GM12878 (cell line): Measurements from ENCODE around the gene TCOF1. TPM values are rescaled to one million over a fixed set of nuclear protein-coding genes. Genes with fewer than 3 reads are reported as not detected.

Source experiments
- ATAC-seq: fragments of 200-7000 bp; cut with Tn5 transposase; 3 replicates; pipeline ENCODE4 v1.9.1; 2020; ENCODE audit warnings: mild to moderate bottlenecking, moderate library complexity
- BruUV-seq: library from RNA; stranded (reverse); fragments of 400-500 nt; replicated peaks from 2 replicates; lab custom pipeline; 2021; lab: Mats Ljungman, UMichigan
- CTCF ChIA-PET: fragments of 300-600 bp; sonication (Branson Sonifier 250); formaldehyde crosslinking; extraction: SDS; loops from one replicate; lab custom pipeline; 2021; ENCODE audit warnings: inconsistent platforms; lab: Yijun Ruan, JAX
- POLR2A ChIA-PET: fragments of 350-600 bp; formaldehyde crosslinking; extraction: SDS; loops from one replicate; lab custom pipeline; 2021; ENCODE audit warnings: inconsistent platforms; lab: Charles Lee
- RAD21 ChIA-PET: fragments of 300-600 bp; sonication (Branson Sonifier 250); formaldehyde crosslinking; loops from one replicate; lab custom pipeline; 2023; ENCODE audit warnings: antibody characterized with exemption; ENCODE audit not compliant: unreplicated experiment; lab: Charles Lee
- SMC1A ChIA-PET: fragments of 300-600 bp; sonication (Branson Sonifier 250); formaldehyde crosslinking; loops from one replicate; lab custom pipeline; 2023; ENCODE audit not compliant: unreplicated experiment, uncharacterized antibody; lab: Charles Lee
- DNase-seq: peaks from one replicate; pipeline ENCODE4 v3.0.0-alpha.2; 2011; ENCODE audit warnings: low read depth, low spot score
- FAIRE-seq: peaks from 3 replicates; lab custom pipeline; 2011; peaks lifted over from hg19 to GRCh38; lab: Jason Lieb, UNC
- H2AFZ ChIP-seq: 2 replicates; pipeline ENCODE4 v1.6.0; 2011; ENCODE audit warnings: low read depth, low read length, control low read depth; ENCODE audit not compliant: control insufficient read depth
- H3K27ac ChIP-seq: 2 replicates; pipeline ENCODE4 v1.5.1; 2011; ENCODE audit warnings: control low read depth; ENCODE audit not compliant: control insufficient read depth, insufficient read depth
- H3K27me3 ChIP-seq, 2 experiments: replicated peaks in 1 of 2; 2 replicates each; pipeline versions ENCODE4 v1.6.0 to v1.6.1; 2011; ENCODE audit warnings: low read length in 1 of 2; ENCODE audit not compliant: control insufficient read depth in 2 of 2, insufficient read depth in 2 of 2
- H3K36me3 ChIP-seq, 2 experiments: 2 replicates each; pipeline ENCODE4 v1.5.1; 2011; ENCODE audit warnings: low read length in 1 of 2; ENCODE audit not compliant: control insufficient read depth in 2 of 2, insufficient read depth in 2 of 2
- H3K4me1 ChIP-seq: 2 replicates; pipeline ENCODE4 v1.6.1; 2011; ENCODE audit warnings: mild to moderate bottlenecking, low read length, moderate library complexity, mixed read lengths; ENCODE audit not compliant: control insufficient read depth, insufficient read depth
- H3K4me2 ChIP-seq: 2 replicates; pipeline ENCODE4 v1.6.0; 2011; ENCODE audit warnings: control low read depth; ENCODE audit not compliant: control insufficient read depth, insufficient read depth
- H3K4me3 ChIP-seq: fragments of 200-600 bp; sonication (generic); 2 replicates; pipeline ENCODE4 v1.5.1; 2016
- H3K79me2 ChIP-seq: 2 replicates; pipeline ENCODE4 v1.6.0; 2011; ENCODE audit warnings: low read length; ENCODE audit not compliant: control insufficient read depth, insufficient read depth
- H3K9ac ChIP-seq: 2 replicates; pipeline ENCODE4 v1.8.0; 2011; ENCODE audit warnings: low read length, control low read depth, mixed read lengths; ENCODE audit not compliant: control insufficient read depth, insufficient read depth
- H3K9me3 ChIP-seq: replicated peaks from 3 replicates; pipeline ENCODE4 v1.5.1; 2011; ENCODE audit warnings: mild to moderate bottlenecking, low read length; ENCODE audit not compliant: control insufficient read depth, insufficient read depth
- H4K20me1 ChIP-seq: 2 replicates; pipeline ENCODE4 v1.6.0; 2011; ENCODE audit not compliant: control insufficient read depth, insufficient read depth
- CBFB ChIP-seq: IDR thresholded peaks from 2 replicates; pipeline ENCODE4 v1.6.1; 2016; ENCODE audit warnings: antibody characterized with exemption, low read depth
- FOXK2 ChIP-seq: fragments of 450-650 bp; IDR thresholded peaks from 2 replicates; pipeline ENCODE4 v1.6.1; 2017; ENCODE audit warnings: mild to moderate bottlenecking, moderate library complexity
- HDGF ChIP-seq: fragments of 450-650 bp; IDR thresholded peaks from 2 replicates; pipeline ENCODE4 v1.6.1; 2016; ENCODE audit warnings: antibody characterized with exemption
- MYC ChIP-seq: IDR thresholded peaks from 2 replicates; pipeline ENCODE4 v1.6.1; 2011; ENCODE audit warnings: mild to moderate bottlenecking, low read length, moderate library complexity, inconsistent platforms; ENCODE audit not compliant: insufficient read depth, insufficient replicate concordance, insufficient read length, severe bottlenecking
- PAX8 ChIP-seq: fragments of 450-650 bp; IDR thresholded peaks from 2 replicates; pipeline ENCODE4 v1.6.1; 2017; ENCODE audit warnings: mild to moderate bottlenecking, moderate library complexity
- POLR2A ChIP-seq: IDR thresholded peaks from 2 replicates; pipeline ENCODE4 v1.6.1; 2011; ENCODE audit warnings: low read depth, mild to moderate bottlenecking, low read length
- POLR2AphosphoS5 ChIP-seq: IDR thresholded peaks from 2 replicates; pipeline ENCODE4 v1.6.1; 2011; ENCODE audit warnings: mild to moderate bottlenecking, low read length, inconsistent platforms
- RBBP5 ChIP-seq: fragments of 200-600 bp; sonication (generic); conservative IDR thresholded peaks from 2 replicates; pipeline ENCODE4 v1.6.1; 2016
- WGBS: methylation state at CpG from one replicate; pipeline ENCODE4 v1.1.6; 2016; ENCODE audit warnings: low lambda C conversion rate; ENCODE audit not compliant: insufficient replicate concordance, insufficient coverage; ENCODE audit errors: missing lambda C conversion rate; 5-methylcytosine and 5-hydroxymethylcytosine counted together
- in situ Hi-C: fragments of 300-500 bp; cut with MboI; formaldehyde crosslinking; loops from 9 replicates; pipeline ENCODE4 v1.14.3; 2018; ENCODE audit warnings: mixed read lengths
- intact Hi-C: fragments of 100-400 bp; cut with micrococcal nuclease; formaldehyde crosslinking; loops from one replicate; pipeline ENCODE4 v1.14.2; 2022; ENCODE audit not compliant: unreplicated experiment
- polyA plus RNA-seq, 11 experiments: library from polyadenylated mRNA; depleted of rRNA in 4 of 11; unstranded in 6 of 11; stranded (reverse) in 5 of 11; fragments of >200 nt; fragmentation: Nextera tagmentation in 4 of 11; fragmentation: Illumina TruSeq in 1 of 11; extraction: Ambion mirVana in 4 of 11; extraction: Trizol in 1 of 11; gene quantifications; 1 replicate in 1 of 11; 2 replicates in 10 of 11; pipeline versions ENCODE4 v1.2.1 to v1.2.3, GENCODE V29; 2011 to 2016; ENCODE audit warnings: inconsistent platforms in 2 of 11, missing spikeins in 2 of 11, low read depth in 1 of 11
- total RNA-seq, 4 experiments: library from RNA; depleted of rRNA in 3 of 4; stranded (reverse); fragments of >200 nt in 3 of 4; fragmentation: Illumina TruSeq in 1 of 4; extraction: Trizol in 1 of 4; gene quantifications; 2 replicates each; pipeline versions ENCODE4 v1.2.1 to v1.2.3, GENCODE V29; 2013 to 2021
- TF ChIP-seq, protein P1 (sequence below): fragments of 450-650 bp; IDR thresholded peaks from 2 replicates; pipeline ENCODE4 v1.6.1; 2017; ENCODE audit warnings: borderline replicate concordance
- TF ChIP-seq, protein P2 (sequence below): IDR thresholded peaks from 2 replicates; pipeline ENCODE4 v1.6.1; 2012; ENCODE audit warnings: improper control_type of control experiment, low read depth, low read length; ENCODE audit not compliant: insufficient replicate concordance
- TF ChIP-seq, protein P3 (sequence below): fragments of 450-650 bp; IDR thresholded peaks from 2 replicates; pipeline ENCODE4 v1.6.1; 2017; ENCODE audit warnings: mild to moderate bottlenecking, moderate library complexity

The TCOF1 gene
- total and polyA plus RNA-seq, 10 of the 15 experiments (the other 5 are each of a cell fraction or from before 2014, with no cell fraction given): 8.7 to 83.9 (median 38.9) TPM

DNA sequence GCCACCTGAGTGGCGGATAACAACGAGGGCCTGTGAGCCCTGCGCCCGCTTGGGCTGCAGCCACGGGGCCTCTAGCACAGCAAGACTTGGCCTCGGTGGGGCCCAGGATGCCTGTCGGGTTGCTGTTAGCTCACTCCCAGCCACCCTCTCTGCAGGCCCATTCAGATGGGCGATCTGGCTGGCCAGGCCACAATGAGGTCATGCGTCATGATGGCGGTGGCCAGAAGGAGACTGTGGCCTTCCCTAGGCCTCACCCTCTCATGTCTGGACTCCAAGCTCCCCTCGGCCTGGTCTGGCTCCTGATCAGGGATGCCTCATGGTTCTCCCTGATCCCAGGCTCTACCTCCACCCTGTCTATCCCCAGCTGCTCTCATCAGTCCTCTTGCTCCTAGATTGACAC is 19.0 kb upstream of the TCOF1 start (continued):
- TF ChIP-seq, protein P1, sequence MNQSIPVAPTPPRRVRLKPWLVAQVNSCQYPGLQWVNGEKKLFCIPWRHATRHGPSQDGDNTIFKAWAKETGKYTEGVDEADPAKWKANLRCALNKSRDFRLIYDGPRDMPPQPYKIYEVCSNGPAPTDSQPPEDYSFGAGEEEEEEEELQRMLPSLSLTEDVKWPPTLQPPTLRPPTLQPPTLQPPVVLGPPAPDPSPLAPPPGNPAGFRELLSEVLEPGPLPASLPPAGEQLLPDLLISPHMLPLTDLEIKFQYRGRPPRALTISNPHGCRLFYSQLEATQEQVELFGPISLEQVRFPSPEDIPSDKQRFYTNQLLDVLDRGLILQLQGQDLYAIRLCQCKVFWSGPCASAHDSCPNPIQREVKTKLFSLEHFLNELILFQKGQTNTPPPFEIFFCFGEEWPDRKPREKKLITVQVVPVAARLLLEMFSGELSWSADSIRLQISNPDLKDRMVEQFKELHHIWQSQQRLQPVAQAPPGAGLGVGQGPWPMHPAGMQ: no peak
- TF ChIP-seq CBFB (no peak), HDGF (no peak)

DNA sequence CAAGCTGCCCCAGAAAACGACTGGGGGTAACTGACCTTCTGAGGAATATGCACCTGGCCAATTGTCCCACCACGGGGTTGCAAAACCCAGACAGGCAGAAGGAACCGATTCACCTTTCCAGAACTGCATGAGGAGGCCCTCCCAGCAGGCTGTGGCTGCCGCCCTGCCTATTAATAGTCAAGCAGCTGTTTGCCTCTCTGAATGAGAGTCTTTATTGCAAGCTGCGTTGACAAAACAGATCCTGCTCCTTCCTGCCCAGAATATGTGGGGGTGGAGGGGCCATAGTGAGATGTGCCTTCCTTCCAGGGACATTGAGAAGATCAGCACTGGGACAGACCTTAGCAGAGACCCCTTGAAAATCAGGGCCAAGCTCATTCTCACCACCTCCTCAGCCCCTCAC is 18.3 kb upstream of the TCOF1 start:
- Histone ChIP-seq H3K4me1 (peaks cover 5% of the 10 kb centered on the region; the same call in 1 of the 2 replicates), H3K4me2 (no peak overlapping the region), H3K4me3 (no peak overlapping the region), H3K27me3 (no peaks in the 10 kb centered on the region), H3K79me2 (no peaks in the 10 kb centered on the region), H3K9ac (no peak overlapping the region), H2AFZ (no peak overlapping the region), H3K36me3 (no peaks in the 10 kb centered on the region), H4K20me1 (no peaks in the 10 kb centered on the region), H3K27ac (no peak overlapping the region), H3K9me3 (no peaks in the 10 kb centered on the region)
- DNase-seq: no peak
- intact Hi-C loops (no loop called here), in situ Hi-C loops (no loop called here)
- WGBS: 17% methylated on average over 5 of the region's 5 CpGs
- ATAC-seq: no peak
- BruUV-seq: no TSS peak
- no peak for FAIRE-seq
- ChIA-PET CTCF (interaction anchor here (0.8 to 1.3 kb wide), 2 partner anchors 10 to 12 kb away, joined by 3 to 5 read pairs; no protein-coding TSS in a partner anchor), POLR2A (no interaction called here), RAD21 (interaction anchor here (1.5 kb wide), 1 partner anchor 97 kb away, joined by 3 read pairs; no protein-coding TSS in a partner anchor), SMC1A (interaction anchor here (1.2 kb wide), 1 partner anchor 10 kb away, joined by 4 read pairs; no protein-coding TSS in a partner anchor)
- TF ChIP-seq, protein P2, sequence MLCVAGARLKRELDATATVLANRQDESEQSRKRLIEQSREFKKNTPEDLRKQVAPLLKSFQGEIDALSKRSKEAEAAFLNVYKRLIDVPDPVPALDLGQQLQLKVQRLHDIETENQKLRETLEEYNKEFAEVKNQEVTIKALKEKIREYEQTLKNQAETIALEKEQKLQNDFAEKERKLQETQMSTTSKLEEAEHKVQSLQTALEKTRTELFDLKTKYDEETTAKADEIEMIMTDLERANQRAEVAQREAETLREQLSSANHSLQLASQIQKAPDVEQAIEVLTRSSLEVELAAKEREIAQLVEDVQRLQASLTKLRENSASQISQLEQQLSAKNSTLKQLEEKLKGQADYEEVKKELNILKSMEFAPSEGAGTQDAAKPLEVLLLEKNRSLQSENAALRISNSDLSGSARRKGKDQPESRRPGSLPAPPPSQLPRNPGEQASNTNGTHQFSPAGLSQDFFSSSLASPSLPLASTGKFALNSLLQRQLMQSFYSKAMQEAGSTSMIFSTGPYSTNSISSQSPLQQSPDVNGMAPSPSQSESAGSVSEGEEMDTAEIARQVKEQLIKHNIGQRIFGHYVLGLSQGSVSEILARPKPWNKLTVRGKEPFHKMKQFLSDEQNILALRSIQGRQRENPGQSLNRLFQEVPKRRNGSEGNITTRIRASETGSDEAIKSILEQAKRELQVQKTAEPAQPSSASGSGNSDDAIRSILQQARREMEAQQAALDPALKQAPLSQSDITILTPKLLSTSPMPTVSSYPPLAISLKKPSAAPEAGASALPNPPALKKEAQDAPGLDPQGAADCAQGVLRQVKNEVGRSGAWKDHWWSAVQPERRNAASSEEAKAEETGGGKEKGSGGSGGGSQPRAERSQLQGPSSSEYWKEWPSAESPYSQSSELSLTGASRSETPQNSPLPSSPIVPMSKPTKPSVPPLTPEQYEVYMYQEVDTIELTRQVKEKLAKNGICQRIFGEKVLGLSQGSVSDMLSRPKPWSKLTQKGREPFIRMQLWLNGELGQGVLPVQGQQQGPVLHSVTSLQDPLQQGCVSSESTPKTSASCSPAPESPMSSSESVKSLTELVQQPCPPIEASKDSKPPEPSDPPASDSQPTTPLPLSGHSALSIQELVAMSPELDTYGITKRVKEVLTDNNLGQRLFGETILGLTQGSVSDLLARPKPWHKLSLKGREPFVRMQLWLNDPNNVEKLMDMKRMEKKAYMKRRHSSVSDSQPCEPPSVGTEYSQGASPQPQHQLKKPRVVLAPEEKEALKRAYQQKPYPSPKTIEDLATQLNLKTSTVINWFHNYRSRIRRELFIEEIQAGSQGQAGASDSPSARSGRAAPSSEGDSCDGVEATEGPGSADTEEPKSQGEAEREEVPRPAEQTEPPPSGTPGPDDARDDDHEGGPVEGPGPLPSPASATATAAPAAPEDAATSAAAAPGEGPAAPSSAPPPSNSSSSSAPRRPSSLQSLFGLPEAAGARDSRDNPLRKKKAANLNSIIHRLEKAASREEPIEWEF: no peak
- TF ChIP-seq POLR2AphosphoS5 (no peak), FOXK2 (no peak), POLR2A (no peak), RBBP5 (no peak), MYC (no peak), PAX8 (no peak)
- TF ChIP-seq, protein P3, sequence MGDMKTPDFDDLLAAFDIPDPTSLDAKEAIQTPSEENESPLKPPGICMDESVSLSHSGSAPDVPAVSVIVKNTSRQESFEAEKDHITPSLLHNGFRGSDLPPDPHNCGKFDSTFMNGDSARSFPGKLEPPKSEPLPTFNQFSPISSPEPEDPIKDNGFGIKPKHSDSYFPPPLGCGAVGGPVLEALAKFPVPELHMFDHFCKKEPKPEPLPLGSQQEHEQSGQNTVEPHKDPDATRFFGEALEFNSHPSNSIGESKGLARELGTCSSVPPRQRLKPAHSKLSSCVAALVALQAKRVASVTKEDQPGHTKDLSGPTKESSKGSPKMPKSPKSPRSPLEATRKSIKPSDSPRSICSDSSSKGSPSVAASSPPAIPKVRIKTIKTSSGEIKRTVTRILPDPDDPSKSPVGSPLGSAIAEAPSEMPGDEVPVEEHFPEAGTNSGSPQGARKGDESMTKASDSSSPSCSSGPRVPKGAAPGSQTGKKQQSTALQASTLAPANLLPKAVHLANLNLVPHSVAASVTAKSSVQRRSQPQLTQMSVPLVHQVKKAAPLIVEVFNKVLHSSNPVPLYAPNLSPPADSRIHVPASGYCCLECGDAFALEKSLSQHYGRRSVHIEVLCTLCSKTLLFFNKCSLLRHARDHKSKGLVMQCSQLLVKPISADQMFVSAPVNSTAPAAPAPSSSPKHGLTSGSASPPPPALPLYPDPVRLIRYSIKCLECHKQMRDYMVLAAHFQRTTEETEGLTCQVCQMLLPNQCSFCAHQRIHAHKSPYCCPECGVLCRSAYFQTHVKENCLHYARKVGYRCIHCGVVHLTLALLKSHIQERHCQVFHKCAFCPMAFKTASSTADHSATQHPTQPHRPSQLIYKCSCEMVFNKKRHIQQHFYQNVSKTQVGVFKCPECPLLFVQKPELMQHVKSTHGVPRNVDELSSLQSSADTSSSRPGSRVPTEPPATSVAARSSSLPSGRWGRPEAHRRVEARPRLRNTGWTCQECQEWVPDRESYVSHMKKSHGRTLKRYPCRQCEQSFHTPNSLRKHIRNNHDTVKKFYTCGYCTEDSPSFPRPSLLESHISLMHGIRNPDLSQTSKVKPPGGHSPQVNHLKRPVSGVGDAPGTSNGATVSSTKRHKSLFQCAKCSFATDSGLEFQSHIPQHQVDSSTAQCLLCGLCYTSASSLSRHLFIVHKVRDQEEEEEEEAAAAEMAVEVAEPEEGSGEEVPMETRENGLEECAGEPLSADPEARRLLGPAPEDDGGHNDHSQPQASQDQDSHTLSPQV: no peak
